SK-N-SH (cell line): ENCODE data around the gene PDE6G. TPM values are rescaled to one million over a fixed set of nuclear protein-coding genes. Genes with fewer than 3 reads are reported as not detected.

Source experiments
- CTCF ChIA-PET: fragments of 300-600, 350-600 bp; formaldehyde crosslinking; extraction: SDS; loops from one replicate; lab custom pipeline; 2021; lab: Yijun Ruan, JAX
- POLR2A ChIA-PET: fragments of 350-600 bp; sonication (Branson Sonifier 250); formaldehyde crosslinking; extraction: SDS; loops from one replicate; lab custom pipeline; 2020; ENCODE audit warnings: antibody characterized with exemption, inconsistent platforms; lab: Yijun Ruan, JAX
- DNase-seq: peaks from one replicate; pipeline ENCODE4 v3.0.0; 2012
- H2AFZ ChIP-seq: fragments of 200-600 bp; sonication (generic); 2 replicates; pipeline ENCODE4 v1.8.1; 2016; ENCODE audit warnings: antibody characterized with exemption, mild to moderate bottlenecking, low read depth
- H3F3A ChIP-seq: fragments of 200-600 bp; sonication (generic); replicated peaks from 2 replicates; pipeline ENCODE3; 2016; ENCODE audit warnings: antibody characterized with exemption, mild to moderate bottlenecking; ENCODE audit not compliant: insufficient read depth
- H3K27ac ChIP-seq, 2 experiments: fragments of 200-500 bp in 1 of 2; fragments of 200-600 bp in 1 of 2; sonication (Bioruptor generic) in 1 of 2; sonication (generic), shearing (Covaris generic) in 1 of 2; 2 replicates each; pipeline versions ENCODE4 v1.5.1 to v1.6.1; 2014 to 2016; ENCODE audit warnings: low read depth in 2 of 2, inconsistent platforms in 1 of 2, low read length in 1 of 2, mild to moderate bottlenecking in 1 of 2, mixed read lengths in 1 of 2
- H3K27me3 ChIP-seq: fragments of 200-600 bp; sonication (generic), shearing (Covaris generic); 2 replicates; pipeline ENCODE4 v1.6.1; 2016; ENCODE audit warnings: mixed run types; ENCODE audit not compliant: insufficient read depth
- H3K36me3 ChIP-seq, 2 experiments: fragments of 200-500 bp in 1 of 2; fragments of 200-600 bp in 1 of 2; sonication (Bioruptor generic) in 1 of 2; sonication (generic) in 1 of 2; replicated peaks in 1 of 2; 2 replicates each; pipeline versions ENCODE3 to v1.5.1; 2014 to 2016; ENCODE audit warnings: low read length in 1 of 2, mild to moderate bottlenecking in 1 of 2; ENCODE audit not compliant: insufficient read depth in 2 of 2, control insufficient read depth in 1 of 2
- H3K4me1 ChIP-seq, 2 experiments: fragments of 200-500 bp in 1 of 2; fragments of 200-600 bp in 1 of 2; sonication (Bioruptor generic) in 1 of 2; sonication (generic), shearing (Covaris generic) in 1 of 2; 2 replicates each; pipeline versions ENCODE4 v1.5.1 to v1.6.1; 2014 to 2016; ENCODE audit warnings: low read depth in 1 of 2, low read length in 1 of 2, mixed run types in 1 of 2; ENCODE audit not compliant: insufficient read depth in 2 of 2, control insufficient read depth in 1 of 2
- H3K4me2 ChIP-seq: fragments of 200-600 bp; sonication (generic), shearing (Covaris generic); 2 replicates; pipeline ENCODE4 v1.6.1; 2017; ENCODE audit warnings: mixed run types
- H3K4me3 ChIP-seq, 2 experiments: fragments of 200-500 bp in 1 of 2; fragments of 200-600 bp in 1 of 2; sonication (Bioruptor generic) in 1 of 2; sonication (generic), shearing (Covaris generic) in 1 of 2; 2 replicates each; pipeline versions ENCODE4 v1.5.1 to v1.8.1; 2014 to 2016; ENCODE audit warnings: low read depth in 2 of 2, inconsistent platforms in 1 of 2, low read length in 1 of 2, mild to moderate bottlenecking in 1 of 2, mixed read lengths in 1 of 2, moderate library complexity in 1 of 2
- H3K79me2 ChIP-seq: fragments of 200-600 bp; sonication (generic); 2 replicates; pipeline ENCODE4 v1.8.1; 2017; ENCODE audit warnings: mild to moderate bottlenecking; ENCODE audit not compliant: insufficient read depth
- H3K9ac ChIP-seq: fragments of 200-600 bp; sonication (generic); 2 replicates; pipeline ENCODE4 v1.6.1; 2017; ENCODE audit warnings: mixed run types
- H3K9me2 ChIP-seq: fragments of 200-600 bp; sonication (generic); 2 replicates; pipeline ENCODE4 v1.6.1; 2017; ENCODE audit warnings: mixed run types
- H3K9me3 ChIP-seq: fragments of 200-600 bp; sonication (generic); 2 replicates; pipeline ENCODE4 v1.6.1; 2017; ENCODE audit warnings: mixed run types, mild to moderate bottlenecking, moderate library complexity
- H4K20me1 ChIP-seq: fragments of 200-600 bp; sonication (generic); 2 replicates; pipeline ENCODE4 v1.6.1; 2017; ENCODE audit warnings: mild to moderate bottlenecking, mixed run types; ENCODE audit not compliant: insufficient read depth
- CHD2 ChIP-seq: fragments of 150-350 bp; IDR thresholded peaks from 2 replicates; pipeline ENCODE4 v1.6.1; 2018; ENCODE audit warnings: low read length; ENCODE audit not compliant: partially characterized antibody
- CTCF ChIP-seq: fragments of 200-600 bp; sonication (generic); IDR thresholded peaks from 2 replicates; pipeline ENCODE4 v1.6.1; 2017; ENCODE audit warnings: antibody characterized with exemption, mild to moderate bottlenecking, moderate library complexity
- EP300 ChIP-seq, 2 experiments: IDR thresholded peaks; 2 replicates each; pipeline versions ENCODE4 v1.4.0 to v1.6.1; 2012; ENCODE audit warnings: borderline replicate concordance in 1 of 2, low read depth in 1 of 2, low read length in 1 of 2
- EZH2phosphoT487 ChIP-seq: fragments of 200-600 bp; sonication (generic); IDR thresholded peaks from 2 replicates; pipeline ENCODE4 v1.6.1; 2017; ENCODE audit warnings: low read depth, mixed run types, mild to moderate bottlenecking, antibody characterized with exemption, moderate library complexity, borderline replicate concordance
- FOSL2 ChIP-seq: IDR thresholded peaks from 2 replicates; pipeline ENCODE4 v1.4.0; 2012; ENCODE audit warnings: low read depth, mild to moderate bottlenecking, moderate library complexity, borderline replicate concordance
- FOXM1 ChIP-seq: IDR thresholded peaks from 2 replicates; pipeline ENCODE4 v1.4.0; 2012; ENCODE audit warnings: low read depth, mild to moderate bottlenecking
- GABPA ChIP-seq: IDR thresholded peaks from 2 replicates; pipeline ENCODE4 v1.4.0; 2012; ENCODE audit warnings: low read depth, mild to moderate bottlenecking
- MEF2A ChIP-seq: IDR thresholded peaks from 2 replicates; pipeline ENCODE4 v1.4.0; 2012; ENCODE audit warnings: low read depth, borderline replicate concordance
- NFIC ChIP-seq: IDR thresholded peaks from 2 replicates; pipeline ENCODE4 v1.4.0; 2012; ENCODE audit warnings: borderline replicate concordance
- PBX3 ChIP-seq: IDR thresholded peaks from 2 replicates; pipeline ENCODE4; 2012
- POLR2AphosphoS5 ChIP-seq: IDR thresholded peaks from 2 replicates; pipeline ENCODE4 v1.6.1; 2012; ENCODE audit warnings: low read depth, low read length
- RCOR1 ChIP-seq: fragments of 150-350 bp; IDR thresholded peaks from 2 replicates; pipeline ENCODE4 v1.6.1; 2017; ENCODE audit warnings: antibody characterized with exemption, low read length
- REST ChIP-seq: IDR thresholded peaks from 2 replicates; pipeline ENCODE4 v1.6.1; 2012; ENCODE audit warnings: mild to moderate bottlenecking, low read depth, low read length, moderate library complexity
- SIN3A ChIP-seq: IDR thresholded peaks from 2 replicates; pipeline ENCODE4 v1.6.1; 2012; ENCODE audit warnings: low read depth, mild to moderate bottlenecking, low read length, moderate library complexity, borderline replicate concordance
- SMC3 ChIP-seq: IDR thresholded peaks from 2 replicates; pipeline ENCODE4 v1.6.1; 2012; ENCODE audit warnings: low read depth, low read length, improper control_type of control experiment
- TAF1 ChIP-seq: IDR thresholded peaks from 2 replicates; pipeline ENCODE4 v1.6.1; 2012; ENCODE audit warnings: low read depth, mild to moderate bottlenecking, low read length, moderate library complexity, borderline replicate concordance
- TCF12 ChIP-seq: IDR thresholded peaks from 2 replicates; pipeline ENCODE4 v1.4.0; 2012
- TEAD4 ChIP-seq: IDR thresholded peaks from 2 replicates; pipeline ENCODE4 v1.4.0; 2012; ENCODE audit warnings: mild to moderate bottlenecking, borderline replicate concordance; ENCODE audit not compliant: insufficient read depth
- USF2 ChIP-seq: fragments of 150-350 bp; IDR thresholded peaks from 2 replicates; pipeline ENCODE4 v1.6.1; 2017; ENCODE audit warnings: antibody characterized with exemption, low read length, low read depth, borderline replicate concordance
- WGBS: methylation state at CpG from one replicate; pipeline ENCODE4 v1.1.6; 2017; ENCODE audit warnings: low lambda C conversion rate; 5-methylcytosine and 5-hydroxymethylcytosine counted together
- polyA plus RNA-seq, 3 experiments: library from polyadenylated mRNA; depleted of rRNA; stranded (reverse); fragments of >200 nt; gene quantifications; 2 replicates each; pipeline ENCODE4 v1.2.3, GENCODE V29; 2012

Gene PDE6G
- polyA plus RNA-seq, 1 of the 3 experiments (the other 2 are of a cell fraction) = 5.0 TPM

- no peaks in the 10 kb centered on the region for H3K9me2 ChIP-seq
- 73% methylated on average over 17 of the region's 17 CpGs for WGBS
These were observed 25.3 kb upstream of the PDE6G start for GRCh38 chr17:81681672-81682071.

More at GRCh38 chr17:81681672-81682071, 25.3 kb upstream of the PDE6G start:
- Histone ChIP-seq H3K27me3 (no peaks in the 10 kb centered on the region), H2AFZ (no peak overlapping the region), H3K27ac (no peak overlapping the region; a peak in 1 of 4 replicates), H3K9me3 (no peaks in the 10 kb centered on the region), H3K79me2 (peaks cover 91% of the 10 kb centered on the region), H3K36me3 (peaks cover 23 to 32% of the 10 kb centered on the region in 2 experiments), H3K4me1 (peaks cover 19 to 21% of the 10 kb centered on the region in 2 experiments; a peak in 3 of 4 replicates), H4K20me1 (peaks cover 23% of the 10 kb centered on the region), H3F3A (peaks cover 21% of the 10 kb centered on the region), H3K4me3 (no peak overlapping the region), H3K4me2 (peak overlapping the region; percentile 96; the same call in 1 of the 2 replicates), H3K9ac (no peak overlapping the region)
- ChIA-PET POLR2A (interaction anchor here (1.0 kb wide), 1 partner anchor 11 kb away, joined by 5 read pairs; no protein-coding TSS in a partner anchor), CTCF (interaction anchor here (0.8 to 1.2 kb wide), 2 partner anchors 10 to 16 kb away, joined by 3 to 5 read pairs; no protein-coding TSS in a partner anchor)
- no peak for DNase-seq
- no peak for TF ChIP-seq MEF2A
- no peak for TF ChIP-seq POLR2AphosphoS5
- no peak for TF ChIP-seq TEAD4
- no peak for TF ChIP-seq EZH2phosphoT487
- TF ChIP-seq NFIC = no peak
- TF ChIP-seq CTCF = no peak
- TF ChIP-seq SMC3 = no peak
- no peak for TF ChIP-seq USF2
- no peak for TF ChIP-seq SIN3A
- TF ChIP-seq RCOR1 = no peak
- TF ChIP-seq FOSL2 = no peak
- TF ChIP-seq REST = no peak
- no peak for TF ChIP-seq TAF1
- TF ChIP-seq FOXM1 = no peak
- no peak for TF ChIP-seq TCF12
- no peak for TF ChIP-seq PBX3
- TF ChIP-seq GABPA = no peak
- no peak for TF ChIP-seq EP300 (IDR thresholded peaks at IDR 0.05; ENCODE audit: borderline replicate concordance in 1 of 2, low read depth in 1 of 2, low read length in 1 of 2)
- no peak for TF ChIP-seq CHD2
